HG03378 (cell line): ENCODE data around the gene APOL2.
"Not testable (repeated sequence)": the region's sequence is repeated elsewhere in the genome, so short reads cannot be mapped to it uniquely, and the experiment has no call there.

Experiments used
- ATAC-seq: cut with Tn5 transposase; IDR thresholded peaks from one replicate; pipeline ENCODE4 v1.9.1; 2021; ENCODE audit warnings: mild to moderate bottlenecking, moderate library complexity; ENCODE audit not compliant: unreplicated experiment

APOL2 gene

DNA sequence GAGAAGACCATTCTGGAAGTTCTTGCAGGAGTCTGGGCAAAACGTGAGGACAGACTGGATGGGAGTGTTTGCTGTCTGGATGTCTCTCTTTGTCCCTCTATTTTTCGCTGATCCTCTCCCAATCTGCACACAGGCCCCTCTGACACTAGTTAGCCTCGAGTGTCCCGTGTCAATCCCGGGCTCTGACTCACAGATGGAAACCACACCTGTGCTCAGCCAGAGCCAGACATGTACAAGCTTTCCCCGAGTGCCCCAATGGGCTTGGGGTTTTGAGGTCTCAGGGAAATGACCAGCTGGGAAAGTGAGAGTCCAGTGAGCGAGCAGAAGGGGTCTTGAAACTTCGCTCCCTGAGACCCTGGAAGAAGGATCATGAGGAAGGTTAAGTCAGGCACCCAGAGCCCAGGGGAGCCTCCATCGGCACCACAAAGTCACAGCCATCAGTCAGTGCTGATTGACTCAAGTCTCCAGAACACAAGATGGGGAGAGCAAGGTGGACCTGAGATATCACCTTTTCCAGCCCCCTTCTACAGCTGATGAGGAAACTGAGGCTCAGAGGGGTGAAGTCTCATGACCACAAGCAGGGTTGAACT lies 13.9 kb downstream of the APOL2 start:
- no peak for ATAC-seq

DNA sequence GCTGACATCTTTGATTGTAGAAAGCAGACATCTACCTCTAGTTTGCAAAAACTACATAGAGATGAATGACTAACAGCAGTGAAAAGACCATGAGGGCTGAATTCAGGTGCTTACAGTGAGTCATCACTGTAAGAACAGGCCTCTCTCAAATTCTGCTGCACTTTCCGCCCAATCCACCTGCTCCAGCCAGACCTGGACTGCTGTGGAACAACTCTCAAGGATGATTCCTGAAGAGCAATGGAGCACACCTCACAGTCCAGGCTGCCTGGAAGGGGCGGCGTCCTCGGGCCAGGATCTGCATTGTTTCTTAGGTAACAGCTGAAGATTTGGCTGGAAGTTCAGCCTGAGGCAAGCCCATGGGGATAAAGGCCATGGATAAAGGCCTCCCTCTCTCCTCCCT lies 15.1 kb downstream of the APOL2 start:
- no peak for ATAC-seq

DNA sequence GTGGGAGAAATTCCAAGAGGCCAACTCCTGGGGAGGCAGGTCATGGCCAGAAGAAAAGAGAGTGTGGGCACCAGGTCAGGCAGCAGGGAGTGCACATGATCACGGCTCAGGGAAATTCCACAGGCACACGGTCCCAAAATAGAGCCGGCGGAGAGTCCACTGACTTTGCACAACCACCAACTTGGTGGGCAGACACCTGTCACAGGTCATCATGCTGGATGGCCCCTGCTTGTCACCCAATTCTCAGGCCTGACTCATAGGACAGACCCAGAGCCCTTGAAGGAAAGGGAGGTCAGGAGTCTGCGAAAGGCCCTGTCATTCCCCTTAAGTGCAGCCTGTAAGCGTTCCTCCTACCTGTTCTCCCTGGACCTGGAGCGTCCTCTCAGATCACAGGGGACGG lies 15.8 kb downstream of the APOL2 start:
- no peak for ATAC-seq

DNA sequence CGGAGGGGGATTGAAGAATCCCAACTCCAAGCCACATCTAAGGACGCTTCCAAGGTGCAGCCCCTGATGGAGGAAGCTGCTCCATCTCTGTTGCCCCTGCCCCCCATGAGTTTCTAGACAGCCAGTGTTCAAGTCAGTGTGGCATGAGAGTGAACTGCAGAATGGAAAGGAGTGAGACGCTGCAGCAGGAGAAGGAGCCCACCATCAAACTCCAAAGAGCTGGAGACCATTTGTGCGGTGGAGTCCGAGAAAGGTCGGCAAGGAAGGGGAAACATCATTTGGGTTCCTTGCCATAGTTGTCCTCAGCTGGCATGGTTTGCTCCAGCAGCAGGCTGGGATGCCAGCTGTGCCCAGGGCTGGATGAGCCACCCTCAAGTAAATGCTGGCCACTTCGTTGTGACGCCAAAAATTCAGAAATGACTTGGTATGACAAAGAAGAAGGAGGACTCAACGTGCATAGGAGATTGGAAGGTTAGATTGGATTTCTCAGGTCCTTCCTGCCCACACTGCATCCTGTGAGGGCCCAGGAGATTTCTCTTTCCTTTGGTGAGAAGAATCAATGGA lies 16.4 kb downstream of the APOL2 start:
- no peak for ATAC-seq

DNA sequence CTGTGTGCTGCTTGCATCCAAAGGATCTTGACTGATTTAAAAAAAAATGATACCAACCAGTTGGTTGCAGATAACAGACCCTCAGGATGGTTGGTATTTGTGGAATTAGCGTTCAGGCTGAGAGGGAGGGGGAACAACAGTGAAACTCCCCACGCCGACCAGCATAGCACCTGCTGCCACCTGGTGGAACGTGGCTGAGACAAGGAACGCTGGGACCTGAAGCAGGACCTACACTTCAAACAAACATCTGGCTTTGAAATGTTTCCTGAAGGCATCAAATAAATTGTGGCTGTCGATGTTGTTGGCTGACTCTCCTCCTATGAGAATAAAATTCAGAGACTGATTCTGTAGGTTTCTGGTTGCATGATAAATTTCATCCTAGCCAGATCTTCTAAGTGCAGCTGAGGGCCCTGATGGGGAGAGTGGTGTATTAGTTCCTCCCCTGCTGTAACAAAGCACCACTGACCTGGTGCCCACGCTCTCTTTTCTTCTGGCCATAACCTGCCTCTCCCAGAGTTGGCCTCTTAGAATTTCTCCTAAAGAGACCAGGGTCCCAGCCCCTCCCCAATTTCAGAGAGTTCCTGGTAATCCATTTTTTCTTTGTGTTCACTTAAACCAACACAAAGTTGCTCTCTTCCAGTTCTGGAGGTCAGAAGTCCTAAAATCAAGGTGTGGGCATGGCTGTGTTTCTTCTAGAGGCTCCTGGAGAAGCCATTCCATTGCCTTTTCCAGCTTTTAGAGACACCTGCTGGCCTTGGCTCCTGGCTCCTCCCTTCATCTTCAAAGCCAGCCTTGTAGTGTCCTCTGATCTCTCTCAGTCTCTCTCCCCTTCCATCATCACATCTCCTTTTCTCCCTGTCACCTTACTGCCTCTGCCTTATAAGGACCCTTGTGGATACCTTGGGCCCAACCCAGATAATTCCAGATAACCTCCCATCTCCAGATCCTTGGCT lies 17.3 kb downstream of the APOL2 start:
- ATAC-seq: no peak

DNA sequence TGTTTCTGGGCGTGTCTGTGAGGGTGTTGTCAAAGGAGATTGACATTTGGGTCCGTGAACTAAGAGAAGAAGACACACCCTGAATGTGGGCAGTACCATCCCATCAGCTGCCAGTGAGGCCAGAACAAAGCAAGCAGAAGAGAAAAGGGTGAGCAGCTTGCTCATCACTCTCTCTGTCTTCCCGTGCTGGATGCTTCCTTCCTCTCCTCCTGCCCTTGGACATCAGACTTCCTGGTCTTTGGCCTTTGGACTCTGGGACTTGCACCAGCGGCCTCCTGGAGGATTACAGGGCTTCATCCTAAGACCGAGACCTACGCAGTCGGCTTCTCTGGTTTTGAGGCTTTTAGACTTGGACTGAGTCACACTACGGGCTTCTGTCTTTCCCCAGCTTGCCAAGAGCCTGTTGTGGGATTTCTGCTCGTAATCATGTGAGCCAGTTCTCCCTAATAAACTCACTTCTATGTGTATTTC lies 18.8 kb downstream of the APOL2 start:
- ATAC-seq: no peak

DNA sequence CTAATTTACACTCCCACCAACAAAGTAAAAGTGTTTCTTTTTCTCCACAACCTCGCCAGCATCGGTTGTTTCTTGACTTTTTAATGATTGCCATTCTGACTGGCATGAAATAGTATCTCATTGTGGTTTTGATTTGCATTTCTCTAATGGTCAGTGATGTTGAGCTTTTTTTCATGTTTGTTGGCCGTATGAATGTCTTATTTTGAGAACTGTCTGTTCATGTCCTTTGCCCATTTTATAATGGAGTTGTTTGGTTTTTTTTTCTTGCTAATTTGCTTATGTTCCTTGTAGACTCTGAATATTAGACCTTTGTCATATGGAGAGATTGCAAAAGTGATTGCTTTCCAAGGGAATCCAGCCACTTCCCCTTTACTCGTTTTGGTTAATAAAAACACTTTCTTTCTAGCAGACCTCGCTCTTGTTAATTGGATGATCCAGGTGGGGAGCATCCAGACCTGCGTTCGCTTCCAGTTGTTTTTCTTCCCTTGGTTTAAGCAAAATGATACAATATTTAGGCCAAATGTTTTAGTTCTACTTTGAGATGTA lies 20.6 kb downstream of the APOL2 start:
- ATAC-seq: no peak

DNA sequence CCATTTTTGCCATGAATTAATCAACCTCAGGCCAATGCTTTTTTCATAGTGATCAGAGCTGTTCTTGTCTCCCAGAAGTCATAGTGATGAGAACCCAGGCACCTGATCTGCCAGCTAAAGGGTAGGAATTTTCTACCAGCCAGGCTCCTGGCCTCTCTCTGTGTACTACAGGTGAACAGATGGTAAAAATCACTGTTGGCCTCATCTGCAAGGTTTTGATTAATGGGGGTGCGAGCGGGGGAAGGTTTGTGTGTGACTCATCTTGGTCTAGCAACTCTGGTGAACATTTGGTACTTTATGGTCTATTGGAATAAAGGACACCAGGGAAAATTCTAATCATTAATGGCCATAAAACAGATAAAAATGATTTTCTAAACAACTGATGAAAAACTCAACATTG lies 23.3 kb downstream of the APOL2 start:
- no peak for ATAC-seq

DNA sequence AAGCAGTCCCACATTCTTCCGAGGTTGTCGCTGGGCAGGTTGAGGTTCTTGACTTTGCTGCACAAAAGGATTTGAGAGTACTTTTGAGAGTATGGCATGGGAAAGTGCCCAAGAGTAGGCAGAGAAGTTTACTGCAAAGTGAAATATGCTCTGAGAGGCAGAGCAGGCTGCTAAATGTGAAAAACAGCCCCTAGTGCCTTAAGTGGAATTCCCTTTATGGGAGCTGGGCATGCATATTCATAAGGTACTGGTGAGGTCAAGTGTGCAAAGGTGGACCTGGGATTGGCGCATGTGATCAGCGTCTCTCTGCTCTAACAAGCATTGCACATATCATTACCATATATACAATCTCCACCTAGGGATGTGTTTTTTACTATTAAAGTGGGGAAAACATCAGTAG lies 25.7 kb downstream of the APOL2 start:
- no peak for ATAC-seq

DNA sequence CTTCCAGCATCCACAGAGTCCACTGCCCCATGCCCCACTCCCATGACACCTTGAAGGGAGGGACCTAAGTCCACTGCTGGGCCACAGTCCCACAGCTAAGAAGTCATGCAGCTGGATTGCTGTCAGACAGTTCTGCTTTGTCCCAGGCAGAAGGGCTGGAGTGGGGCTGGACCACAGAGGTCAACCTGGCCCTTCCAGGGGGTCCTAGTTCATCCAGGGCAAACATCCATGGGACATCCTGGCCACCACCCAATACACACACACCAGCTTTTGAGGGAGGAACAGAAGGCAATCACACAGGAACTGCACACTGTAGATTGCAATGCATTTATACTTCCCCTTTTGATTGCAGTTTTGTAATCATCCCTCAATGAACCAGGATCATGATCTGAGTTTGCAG lies 26.4 kb downstream of the APOL2 start:
- ATAC-seq: no peak

DNA sequence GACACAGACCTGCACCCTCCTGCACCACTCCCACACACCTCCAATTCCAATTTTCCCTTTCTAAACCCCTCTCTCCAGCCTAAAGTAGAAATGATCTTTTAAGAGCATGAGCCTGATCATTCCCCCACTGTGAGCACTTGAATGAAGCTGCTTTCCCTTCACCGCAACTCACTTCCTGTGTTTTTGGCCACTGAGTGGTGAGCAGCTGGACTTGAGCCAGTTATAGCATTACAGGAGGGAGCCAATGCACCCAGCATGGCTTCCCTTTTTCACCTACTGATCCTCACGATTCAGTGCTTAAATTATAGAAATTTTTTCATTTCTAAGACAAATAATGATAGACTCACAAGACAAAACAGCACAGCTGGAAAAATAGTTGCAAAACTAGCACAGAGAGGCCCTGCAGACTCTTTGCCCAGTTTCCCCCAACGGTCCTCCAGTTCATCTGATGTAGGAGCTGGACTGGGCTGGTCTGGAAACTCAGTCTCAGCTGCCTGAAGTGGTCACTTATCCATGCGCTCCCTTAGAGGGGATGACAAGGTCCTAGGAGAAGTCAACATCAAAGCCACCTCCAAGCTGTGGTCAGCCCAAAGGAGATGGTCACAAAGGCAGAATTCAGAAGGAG lies 28.0 kb downstream of the APOL2 start:
- ATAC-seq: no peak

DNA sequence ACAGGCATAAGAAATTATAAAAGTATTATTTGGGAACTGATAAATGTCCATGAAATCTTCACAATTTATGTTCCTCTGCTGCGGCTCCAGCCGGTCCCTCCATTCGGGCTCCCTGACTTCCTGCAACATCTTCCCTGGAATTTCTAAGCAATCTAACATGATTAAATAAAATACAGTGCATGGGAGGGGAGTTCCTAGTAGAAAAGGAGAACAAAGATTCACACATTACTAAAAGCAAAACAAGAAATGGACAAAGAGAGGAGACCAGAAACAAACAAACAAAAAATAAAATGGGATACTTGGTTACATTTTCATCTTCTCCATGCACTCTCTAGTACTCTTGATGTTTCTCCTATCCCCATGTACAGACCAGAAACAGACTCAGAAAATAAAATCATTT lies 29.1 kb downstream of the APOL2 start:
- ATAC-seq: no peak

DNA sequence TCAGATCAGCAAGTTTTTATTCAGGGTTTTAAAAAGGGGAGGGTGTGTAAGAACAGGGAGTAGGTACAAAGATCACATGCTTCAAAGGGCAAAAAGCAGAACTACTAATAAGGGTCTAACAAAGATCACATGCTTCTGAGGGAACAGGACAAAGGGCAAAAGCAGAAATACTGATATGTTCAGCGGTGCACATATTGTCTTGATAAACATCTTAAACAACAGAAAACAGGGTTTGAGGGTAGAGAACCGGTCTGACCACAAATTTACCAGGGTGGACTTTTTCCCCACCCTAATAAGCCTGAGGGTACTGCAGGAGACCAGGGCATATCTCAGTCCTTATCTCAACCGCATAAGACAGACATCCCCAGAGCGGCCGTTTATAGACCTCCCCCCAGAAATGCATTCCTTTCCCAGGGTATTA lies 29.8 kb downstream of the APOL2 start:
- not testable (repeated sequence) for ATAC-seq

DNA sequence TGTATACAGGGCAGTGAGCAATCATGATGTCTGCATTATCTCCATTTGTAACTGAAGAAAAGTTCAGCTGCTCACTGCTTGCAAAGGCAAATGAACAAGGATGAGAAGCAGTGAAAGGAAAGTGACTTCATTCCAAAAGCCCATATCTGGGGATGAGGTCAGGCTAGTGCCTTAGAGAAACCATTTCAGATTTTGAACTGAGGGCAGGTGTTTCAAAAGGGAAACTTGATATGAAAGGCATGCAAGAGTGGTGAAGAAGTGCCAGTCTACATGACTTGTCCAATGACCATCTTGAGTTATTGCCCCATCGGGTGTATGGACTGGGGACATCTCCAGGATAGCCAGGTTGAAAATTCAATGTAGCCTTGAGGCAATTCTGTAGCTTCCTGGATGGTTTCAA lies 30.4 kb downstream of the APOL2 start:
- ATAC-seq: no peak

DNA sequence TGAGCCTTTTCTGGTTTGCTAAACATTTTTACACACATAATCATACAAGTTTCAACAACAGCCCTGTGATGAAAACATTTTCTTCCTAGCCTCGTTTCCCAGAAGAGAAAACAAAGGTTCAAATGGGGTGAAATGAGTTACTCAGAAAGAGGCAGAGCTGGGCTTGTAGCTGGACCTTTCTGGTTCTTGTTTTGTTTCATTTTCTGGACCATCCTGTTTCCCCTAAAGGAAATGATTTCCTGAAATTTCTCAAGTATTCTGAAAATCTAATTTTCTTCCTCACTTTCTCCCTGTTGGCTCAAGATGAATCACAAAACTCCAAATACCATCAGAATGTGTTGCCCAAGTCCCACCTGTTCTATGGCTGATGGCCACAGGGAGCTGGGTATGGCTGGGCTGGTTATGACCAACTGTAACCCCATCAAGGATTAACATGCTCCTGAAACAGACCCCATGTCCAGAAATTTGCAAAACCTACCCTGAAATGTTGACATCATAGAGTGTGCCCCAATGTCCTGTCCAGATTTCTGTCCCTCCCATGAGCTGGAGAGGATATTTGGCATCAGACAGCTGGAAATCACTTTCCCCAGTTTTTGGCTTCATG lies 31.1 kb downstream of the APOL2 start:
- no peak for ATAC-seq

DNA sequence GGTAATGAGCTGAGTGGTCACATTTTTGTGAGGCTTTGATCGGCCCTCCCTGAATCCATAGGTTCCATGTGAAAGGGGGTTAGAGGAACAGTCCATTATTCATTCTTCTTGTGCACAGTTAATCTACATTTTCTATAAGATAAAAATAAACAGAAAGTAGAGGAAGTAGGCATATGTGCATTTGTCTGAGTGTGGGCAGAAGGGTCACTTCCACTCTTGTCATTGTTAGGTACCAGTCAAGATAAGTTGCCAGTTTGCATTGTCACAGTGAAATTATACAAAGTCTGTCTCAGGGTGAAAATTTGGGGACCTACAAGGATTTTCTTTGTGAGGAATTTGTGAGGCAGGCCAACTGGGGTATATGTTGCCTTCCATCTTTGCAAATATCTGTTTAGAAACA lies 33.1 kb downstream of the APOL2 start:
- no peak for ATAC-seq

DNA sequence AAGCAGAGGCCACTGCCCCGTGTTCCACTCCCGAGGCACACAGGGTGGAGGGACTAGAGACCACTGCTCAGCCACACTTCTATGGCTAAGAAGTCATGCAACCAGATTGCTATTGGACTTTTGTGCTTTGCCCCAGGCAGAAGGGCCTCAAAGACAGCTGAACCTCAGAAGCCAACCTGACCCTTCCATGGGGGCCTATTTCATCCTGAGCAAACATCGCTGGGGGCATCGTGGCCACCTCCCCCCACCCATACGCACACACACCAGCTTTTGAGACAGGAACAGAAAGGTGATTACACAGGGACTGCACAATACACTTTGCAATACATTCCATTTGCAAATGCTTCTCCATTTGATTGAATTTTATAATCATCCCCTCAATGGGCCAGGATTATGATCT lies 33.8 kb downstream of the APOL2 start:
- not testable (repeated sequence) for ATAC-seq

DNA sequence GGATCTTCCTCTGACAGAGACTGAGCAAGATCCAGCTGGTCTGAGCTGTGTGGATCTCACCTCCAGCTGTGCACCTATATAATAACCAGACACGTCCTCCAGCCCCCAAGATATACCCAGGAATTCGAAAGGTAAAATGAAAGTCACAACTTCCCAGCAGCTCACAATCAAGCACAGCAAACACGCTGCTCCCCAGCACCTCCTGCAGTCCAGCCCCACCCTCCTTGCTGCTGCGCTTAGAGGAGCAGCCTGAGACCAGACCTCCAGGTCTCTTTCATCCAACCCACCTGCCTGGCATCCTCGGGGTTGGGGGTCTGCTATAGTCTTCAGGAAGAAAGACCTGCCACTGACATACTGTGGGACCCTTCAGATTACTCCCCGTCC lies 34.7 kb downstream of the APOL2 start:
- no peak for ATAC-seq

DNA sequence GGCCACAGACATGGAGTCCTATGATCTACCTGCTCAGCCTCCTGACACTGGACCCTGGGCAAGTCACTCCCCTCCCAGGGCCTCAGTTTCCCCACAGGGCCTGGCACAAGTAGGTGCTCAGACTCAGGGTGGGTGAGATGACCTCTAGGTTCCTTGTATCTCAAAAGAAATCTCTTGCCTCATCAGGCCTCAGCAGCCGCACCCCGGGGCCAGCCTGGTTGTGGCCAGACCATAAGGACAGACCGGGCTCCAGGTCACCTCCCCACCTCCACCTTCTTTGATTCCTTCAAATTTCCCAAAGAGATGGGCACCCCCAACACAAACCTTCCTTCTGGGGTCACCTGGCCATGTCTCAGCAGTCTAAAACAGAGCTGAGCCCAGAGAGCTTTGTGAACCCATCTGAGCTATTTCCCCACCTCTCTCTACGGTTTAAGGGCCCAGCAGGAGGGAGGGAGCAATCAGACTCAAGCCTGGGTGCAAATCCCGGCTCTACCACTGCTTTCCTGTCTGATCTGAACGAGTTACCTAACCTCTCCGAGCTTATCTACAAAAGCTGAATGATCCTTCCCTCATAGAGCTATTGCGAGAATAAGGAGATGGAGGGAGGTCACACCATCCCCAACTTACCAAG lies 35.2 kb downstream of the APOL2 start:
- ATAC-seq: no peak

DNA sequence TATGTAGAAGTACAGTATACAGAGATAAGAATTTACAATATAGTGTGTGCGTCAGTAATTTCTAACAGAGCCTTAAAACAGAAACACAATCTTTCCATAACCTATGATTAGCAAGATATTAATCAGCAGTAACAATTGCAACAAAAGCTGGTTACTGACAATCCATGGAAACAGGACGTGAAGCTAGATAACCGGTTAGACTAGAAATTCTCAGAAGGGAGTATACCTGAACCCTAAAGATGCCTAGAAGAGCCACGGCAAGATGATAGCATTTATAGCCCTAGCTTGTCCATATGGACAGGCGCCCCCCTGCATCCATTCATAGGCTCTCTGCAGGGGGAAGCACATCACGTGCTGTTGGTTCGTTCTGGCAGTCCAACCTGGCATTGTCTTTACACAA lies 35.9 kb downstream of the APOL2 start:
- ATAC-seq: not testable (repeated sequence)
